ENCODE results near the gene ZNF892. TPM values are rescaled to one million over a fixed set of nuclear protein-coding genes. Genes with fewer than 3 reads are reported as not detected.
"Not testable (repeated sequence)": the region's sequence is repeated elsewhere in the genome, so short reads cannot be mapped to it uniquely, and the experiment has no call there.

Gene ZNF892
- total and polyA plus RNA-seq, 5 donors = 0.97 to 4.7 (median 3.3) TPM

DNA sequence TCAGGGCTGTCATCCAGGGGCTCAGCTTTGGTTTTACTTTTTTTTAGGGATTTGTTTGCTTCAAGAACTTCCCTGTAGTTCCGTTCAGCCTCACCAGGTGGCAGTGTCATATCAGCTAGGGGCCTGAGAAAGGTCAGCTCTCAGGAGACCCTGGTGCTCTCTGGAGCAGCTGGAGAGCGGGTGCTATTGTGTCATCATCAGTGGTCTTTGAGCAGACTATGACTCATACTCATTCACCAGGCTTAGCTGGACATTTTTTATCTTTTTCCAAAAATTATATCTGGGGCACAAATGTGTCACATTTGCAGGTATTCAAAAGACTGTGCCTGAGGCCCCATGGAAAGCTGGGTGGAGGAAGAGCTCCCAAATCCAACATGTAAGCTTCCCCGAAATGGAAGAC lies 24.4 kb downstream of the ZNF892 start:
- intact Hi-C loops (cut with DNase I) = no loop called here
- WGBS = 56% methylated on average over 3 of the region's 3 CpGs
- ATAC-seq = no peak

DNA sequence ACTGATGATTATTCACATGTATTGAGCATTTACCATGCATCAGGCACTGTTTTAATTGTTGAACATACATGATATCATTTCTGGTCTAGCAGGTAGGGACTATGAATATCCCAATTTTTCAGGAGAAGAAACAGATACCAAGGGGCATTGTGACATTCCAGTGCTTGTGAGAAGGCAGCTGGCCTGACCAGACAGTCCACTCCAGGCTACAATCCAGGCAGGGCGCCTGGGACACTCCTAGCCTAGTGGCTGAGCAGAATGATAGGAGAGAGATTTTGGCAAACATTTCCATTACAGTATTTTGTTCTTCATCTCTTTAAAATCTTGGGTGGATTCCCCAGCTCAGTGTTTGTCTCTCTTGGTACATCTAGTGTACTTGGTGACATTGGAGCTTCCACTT lies 24.9 kb downstream of the ZNF892 start:
- Histone ChIP-seq H3K9me3 (ENCODE audit: control insufficient read depth, low read length) (no peaks in the 10 kb centered on the region), H3K4me1 (ENCODE audit: control insufficient read depth, insufficient read depth, low read length) (no peaks in the 10 kb centered on the region), H3K27me3 (ENCODE audit: control insufficient read depth, insufficient read depth) (no peaks in the 10 kb centered on the region), H3K4me3 (ENCODE audit: low read length) (no peak overlapping the region), H3K27ac (ENCODE audit: low read length) (no peak overlapping the region)
- ATAC-seq = no peak
- intact Hi-C loops (cut with DNase I) = no loop called here
- DNase-seq = no peak
- 86% methylated on average over 1 of the region's 1 CpG for WGBS

More for the DNA sequence above, 24.4 kb downstream of the ZNF892 start:
- Histone ChIP-seq H3K4me3 (ENCODE audit: low read length) (no peak overlapping the region), H3K27ac (ENCODE audit: low read length) (no peak overlapping the region), H3K4me1 (ENCODE audit: control insufficient read depth, insufficient read depth, low read length) (no peaks in the 10 kb centered on the region), H3K27me3 (ENCODE audit: control insufficient read depth, insufficient read depth) (no peaks in the 10 kb centered on the region), H3K9me3 (ENCODE audit: control insufficient read depth, low read length) (no peaks in the 10 kb centered on the region)
- peak in 1 of 3 donors; percentile 51 for DNase-seq

- DNase-seq (no peak), ATAC-seq (no peak)
- H3K4me1 ChIP-seq (ENCODE audit: control insufficient read depth, insufficient read depth, low read length) = no peaks in the 10 kb centered on the region
- H3K4me3 ChIP-seq (ENCODE audit: low read length) = no peak overlapping the region
- intact Hi-C loops (cut with DNase I) = no loop called here
- 89% methylated on average over 5 of the region's 5 CpGs for WGBS
- no peaks in the 10 kb centered on the region for H3K27me3 ChIP-seq (ENCODE audit: control insufficient read depth, insufficient read depth)
- H3K27ac ChIP-seq (ENCODE audit: low read length) = no peak overlapping the region
- no peaks in the 10 kb centered on the region for H3K9me3 ChIP-seq (ENCODE audit: control insufficient read depth, low read length)
Measured at GRCh38 chr2:95234286-95234785, 27.0 kb downstream of the ZNF892 start.

DNA sequence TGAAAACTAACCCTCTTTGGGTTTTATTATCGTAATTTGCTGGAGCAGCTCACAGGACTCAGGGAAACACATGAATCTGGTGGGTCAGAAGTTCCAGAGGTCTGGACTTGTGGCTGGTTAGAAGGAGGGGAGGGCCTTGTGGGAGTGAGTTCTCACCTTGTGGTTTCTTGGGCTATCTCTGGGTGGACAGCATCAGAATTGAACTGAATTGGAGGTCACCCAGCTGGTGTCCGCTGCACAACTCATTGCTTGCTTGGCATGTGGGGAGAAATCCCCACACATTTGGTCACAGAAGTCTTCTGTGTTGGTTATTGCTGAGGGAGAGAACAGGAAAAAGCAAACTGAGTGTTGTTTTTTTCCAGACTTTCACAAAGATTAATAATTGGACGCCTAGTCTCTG lies 27.5 kb downstream of the ZNF892 start:
- Histone ChIP-seq H3K9me3 (ENCODE audit: control insufficient read depth, low read length) (no peaks in the 10 kb centered on the region), H3K27ac (ENCODE audit: low read length) (no peak overlapping the region), H3K4me3 (ENCODE audit: low read length) (no peak overlapping the region), H3K27me3 (ENCODE audit: control insufficient read depth, insufficient read depth) (no peaks in the 10 kb centered on the region), H3K4me1 (ENCODE audit: control insufficient read depth, insufficient read depth, low read length) (no peaks in the 10 kb centered on the region)
- intact Hi-C loops (cut with DNase I) = no loop called here
- ATAC-seq (no peak), DNase-seq (no peak)
- 95% methylated on average over 3 of the region's 3 CpGs for WGBS

GRCh38 chr2:95238131-95238530 lies 30.8 kb downstream of the ZNF892 start:
- intact Hi-C loops (cut with DNase I) = no loop called here
- Histone ChIP-seq H3K4me1 (ENCODE audit: control insufficient read depth, insufficient read depth, low read length) (no peaks in the 10 kb centered on the region), H3K27me3 (ENCODE audit: control insufficient read depth, insufficient read depth) (no peaks in the 10 kb centered on the region), H3K9me3 (ENCODE audit: control insufficient read depth, low read length) (no peaks in the 10 kb centered on the region), H3K4me3 (ENCODE audit: low read length) (no peak overlapping the region), H3K27ac (ENCODE audit: low read length) (no peak overlapping the region)
- DNase-seq (no peak), ATAC-seq (no peak)

- no peaks in the 10 kb centered on the region for H3K9me3 ChIP-seq (ENCODE audit: control insufficient read depth, low read length)
- 95% methylated on average over 5 of the region's 5 CpGs for WGBS
- DNase-seq (no peak), ATAC-seq (no peak)
- H3K27ac ChIP-seq (ENCODE audit: low read length) = no peak overlapping the region
- no peaks in the 10 kb centered on the region for H3K27me3 ChIP-seq (ENCODE audit: control insufficient read depth, insufficient read depth)
- no peaks in the 10 kb centered on the region for H3K4me1 ChIP-seq (ENCODE audit: control insufficient read depth, insufficient read depth, low read length)
- no peak overlapping the region for H3K4me3 ChIP-seq (ENCODE audit: low read length)
- intact Hi-C loops (cut with DNase I) = no loop called here
Measured at GRCh38 chr2:95240091-95240490, 32.8 kb downstream of the ZNF892 start.

DNA sequence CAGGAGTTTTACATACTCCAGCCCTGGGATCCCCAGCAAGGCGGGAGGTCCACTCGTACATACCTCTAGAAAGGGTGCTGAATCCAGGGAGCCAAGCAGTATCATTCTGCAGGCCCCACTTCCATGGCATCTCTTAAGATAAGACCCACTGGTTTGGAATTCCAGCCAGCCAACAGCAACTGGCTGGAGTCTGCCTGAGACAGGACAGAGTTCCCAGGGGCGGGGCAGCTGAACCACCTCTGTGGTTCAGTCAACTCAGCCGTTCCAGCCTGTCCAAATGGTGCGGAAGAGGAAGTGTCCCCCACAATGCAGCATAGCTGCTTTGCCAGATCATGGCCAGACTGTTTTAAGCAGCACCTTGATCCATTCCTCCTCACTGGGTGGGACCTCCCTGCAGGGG lies 33.2 kb downstream of the ZNF892 start:
- intact Hi-C loops (cut with DNase I) = no loop called here

GRCh38 chr2:95242084-95242483 lies 34.8 kb downstream of the ZNF892 start:
- H3K4me1 ChIP-seq (ENCODE audit: control insufficient read depth, insufficient read depth, low read length); H3K9me3 ChIP-seq (ENCODE audit: control insufficient read depth, low read length); ATAC-seq; H3K4me3 ChIP-seq (ENCODE audit: low read length); H3K27me3 ChIP-seq (ENCODE audit: control insufficient read depth, insufficient read depth); H3K27ac ChIP-seq (ENCODE audit: low read length); intact Hi-C loops (cut with DNase I); DNase-seq: not testable (repeated sequence)
- WGBS = 94% methylated on average over 1 of the region's 1 CpG

More for the DNA sequence above, 33.2 kb downstream of the ZNF892 start:
- no peak overlapping the region for H3K27ac ChIP-seq (ENCODE audit: low read length)
- 94% methylated on average over 5 of the region's 5 CpGs for WGBS
- H3K4me1 ChIP-seq (ENCODE audit: control insufficient read depth, insufficient read depth, low read length) = no peaks in the 10 kb centered on the region
- no peaks in the 10 kb centered on the region for H3K27me3 ChIP-seq (ENCODE audit: control insufficient read depth, insufficient read depth)
- ATAC-seq = no peak
- DNase-seq = no peak
- H3K4me3 ChIP-seq (ENCODE audit: low read length) = no peak overlapping the region
- H3K9me3 ChIP-seq (ENCODE audit: control insufficient read depth, low read length) = no peaks in the 10 kb centered on the region

Other genes with a start within 250 kb of the ZNF892 start
- gene MAL, start 181.8 kb upstream of the ZNF892 start, total RNA-seq = 10 to 100 TPM in 1 of 4 donors, 1 to 10 TPM in 3; 4.5 to 15.5 (median 9.2) TPM
- 14.6 TPM for gene MAL, start 181.8 kb upstream of the ZNF892 start, polyA plus RNA-seq
- 10 to 100 TPM; 50.3 to 65.6 (median 57.2) TPM for gene MRPS5, start 85.7 kb upstream of the ZNF892 start, total RNA-seq
- gene MRPS5, start 85.7 kb upstream of the ZNF892 start, polyA plus RNA-seq = 76.9 TPM
- 10 to 100 TPM; 12.1 to 15.8 (median 13.8) TPM for gene ZNF514, start 47.7 kb upstream of the ZNF892 start, total RNA-seq
- gene ZNF514, start 47.7 kb upstream of the ZNF892 start, polyA plus RNA-seq = 7.9 TPM
- 1 to 10 TPM; 3.0 to 4.5 (median 3.8) TPM for gene ZNF2, start 41.7 kb upstream of the ZNF892 start, total RNA-seq
- 1.8 TPM for gene ZNF2, start 41.7 kb upstream of the ZNF892 start, polyA plus RNA-seq
- 1 to 10 TPM in 3 of 4 donors, under 1 TPM in 1; 0.66 to 1.6 (median 1.3) TPM for gene PROM2, start 66.9 kb downstream of the ZNF892 start, total RNA-seq
- gene PROM2, start 66.9 kb downstream of the ZNF892 start, polyA plus RNA-seq = 0.79 TPM
- gene KCNIP3, start 89.8 kb downstream of the ZNF892 start, total RNA-seq = 1 to 10 TPM; 1.9 to 5.9 (median 2.9) TPM
- gene KCNIP3, start 89.8 kb downstream of the ZNF892 start, polyA plus RNA-seq = 3.9 TPM
- gene FAHD2A, start 195.2 kb downstream of the ZNF892 start, total RNA-seq = 10 to 100 TPM; 26.1 to 32.7 (median 30.0) TPM
- gene FAHD2A, start 195.2 kb downstream of the ZNF892 start, polyA plus RNA-seq = 32.2 TPM